DOHH2 (cell line): ENCODE results near the gene ENDOG.

Experiments used
- H3F3A ChIP-seq: fragments of 200-600 bp; sonication (generic), shearing (Covaris generic); 2 replicates; pipeline ENCODE4 v1.6.0; 2016; ENCODE audit warnings: antibody characterized with exemption, mild to moderate bottlenecking; ENCODE audit not compliant: control insufficient read depth, insufficient read depth
- H3K27ac ChIP-seq: fragments of 200-600 bp; sonication (generic); 2 replicates; pipeline ENCODE4 v1.5.1; 2014; ENCODE audit warnings: low read depth, mild to moderate bottlenecking, low read length, moderate library complexity
- H3K27me3 ChIP-seq: fragments of 200-600 bp; sonication (generic); 2 replicates; pipeline ENCODE4 v1.6.1; 2014; ENCODE audit warnings: mild to moderate bottlenecking, low read length, mixed read lengths; ENCODE audit not compliant: control insufficient read depth
- H3K36me3 ChIP-seq: fragments of 200-600 bp; sonication (generic); 2 replicates; pipeline ENCODE4 v1.6.1; 2014; ENCODE audit warnings: mild to moderate bottlenecking, low read length, moderate library complexity, mixed read lengths; ENCODE audit not compliant: control insufficient read depth
- H3K4me1 ChIP-seq: fragments of 200-600 bp; sonication (generic); 2 replicates; pipeline ENCODE4 v1.6.1; 2014; ENCODE audit warnings: mild to moderate bottlenecking, low read length, mixed read lengths; ENCODE audit not compliant: control insufficient read depth
- H3K4me2 ChIP-seq: fragments of 200-600 bp; sonication (generic); 2 replicates; pipeline ENCODE4 v1.6.0; 2014; ENCODE audit warnings: mild to moderate bottlenecking, low read length, moderate library complexity
- H3K4me3 ChIP-seq: fragments of 200-600 bp; sonication (generic); 2 replicates; pipeline ENCODE4 v1.5.1; 2014; ENCODE audit warnings: mild to moderate bottlenecking, low read length, mixed read lengths
- H3K79me2 ChIP-seq: fragments of 200-600 bp; sonication (generic); 2 replicates; pipeline ENCODE4 v1.6.1; 2014; ENCODE audit warnings: mild to moderate bottlenecking, low read length, mixed read lengths; ENCODE audit not compliant: control insufficient read depth
- H3K9me2 ChIP-seq: fragments of 200-600 bp; sonication (generic); replicated peaks from 2 replicates; pipeline ENCODE4 v1.6.1; 2014; ENCODE audit warnings: mild to moderate bottlenecking, low read length, mixed read lengths; ENCODE audit not compliant: control insufficient read depth
- H3K9me3 ChIP-seq: fragments of 200-600 bp; sonication (generic); 2 replicates; pipeline ENCODE4 v1.6.1; 2014; ENCODE audit warnings: antibody characterized with exemption, low read length, mixed read lengths; ENCODE audit not compliant: control insufficient read depth, insufficient read depth
- H4K20me1 ChIP-seq: fragments of 200-600 bp; sonication (generic); 2 replicates; pipeline ENCODE4 v1.6.0; 2014; ENCODE audit warnings: low read depth, mild to moderate bottlenecking, antibody characterized with exemption, low read length, moderate library complexity; ENCODE audit not compliant: control insufficient read depth, insufficient read depth
- CTCF ChIP-seq: fragments of 200-600 bp; sonication (generic); IDR thresholded peaks from one replicate; pipeline ENCODE4 v1.5.1; 2014; ENCODE audit warnings: antibody characterized with exemption, mild to moderate bottlenecking, low read depth, low read length; ENCODE audit not compliant: poor library complexity, severe bottlenecking
- EZH2phosphoT487 ChIP-seq: fragments of 200-600 bp; sonication (generic); IDR thresholded peaks from 2 replicates; pipeline ENCODE4 v1.6.1; 2017; ENCODE audit warnings: borderline replicate concordance, mild to moderate bottlenecking, antibody characterized with exemption, low read length, moderate library complexity, mixed read lengths

Gene ENDOG

GRCh38 chr9:128809036-128809599 lies 9.2 kb upstream of the ENDOG start:
- peaks cover 28% of the 10 kb centered on the region for H3K36me3 ChIP-seq
- H3K4me1 ChIP-seq, result no peaks in the 10 kb centered on the region
- no peaks in the 10 kb centered on the region for H3K79me2 ChIP-seq
- no peaks in the 10 kb centered on the region for H4K20me1 ChIP-seq
- H3K9me3 ChIP-seq, result no peaks in the 10 kb centered on the region
- no peaks in the 10 kb centered on the region for H3K9me2 ChIP-seq
- no peak overlapping the region for H3K4me3 ChIP-seq
- H3K4me2 ChIP-seq, result no peak overlapping the region
- no peaks in the 10 kb centered on the region for H3K27me3 ChIP-seq
- TF ChIP-seq CTCF (no peak), EZH2phosphoT487 (no peak)
- no peak overlapping the region for H3K27ac ChIP-seq
- peaks cover 3% of the 10 kb centered on the region; the same call in 1 of the 2 replicates for H3F3A ChIP-seq

GRCh38 chr9:128809831-128810230 lies 8.5 kb upstream of the ENDOG start:
- no peaks in the 10 kb centered on the region for H3K4me1 ChIP-seq
- peaks cover 3% of the 10 kb centered on the region; the same call in 1 of the 2 replicates for H3F3A ChIP-seq
- H3K9me3 ChIP-seq, result no peaks in the 10 kb centered on the region
- no peaks in the 10 kb centered on the region for H3K27me3 ChIP-seq
- peak; percentile 29 for TF ChIP-seq CTCF
- no peak for TF ChIP-seq EZH2phosphoT487
- H3K9me2 ChIP-seq, result no peaks in the 10 kb centered on the region
- no peaks in the 10 kb centered on the region for H3K79me2 ChIP-seq
- no peak overlapping the region for H3K27ac ChIP-seq
- no peaks in the 10 kb centered on the region for H4K20me1 ChIP-seq
- no peak overlapping the region for H3K4me2 ChIP-seq
- no peak overlapping the region for H3K4me3 ChIP-seq
- H3K36me3 ChIP-seq, result peaks cover 27% of the 10 kb centered on the region

GRCh38 chr9:128810873-128811272 lies 7.4 kb upstream of the ENDOG start:
- Histone ChIP-seq H3K9me2 (no peaks in the 10 kb centered on the region), H3K4me1 (peaks cover 8% of the 10 kb centered on the region), H3K27me3 (no peaks in the 10 kb centered on the region), H3K27ac (no peak overlapping the region), H3K9me3 (no peaks in the 10 kb centered on the region), H4K20me1 (no peaks in the 10 kb centered on the region), H3K36me3 (peaks cover 16% of the 10 kb centered on the region), H3F3A (peaks cover 3% of the 10 kb centered on the region; the same call in 1 of the 2 replicates), H3K4me2 (no peak overlapping the region), H3K79me2 (no peaks in the 10 kb centered on the region), H3K4me3 (no peak overlapping the region)
- TF ChIP-seq EZH2phosphoT487 (no peak), CTCF (no peak)
